GM19467 (cell line): ENCODE measurements around the gene BAHD1.

Source experiments
- ATAC-seq: cut with Tn5 transposase; IDR thresholded peaks from one replicate; pipeline ENCODE4 v1.9.1; 2021; ENCODE audit warnings: mild to moderate bottlenecking, moderate library complexity; ENCODE audit not compliant: unreplicated experiment

BAHD1 gene

GRCh38 chr15:40421246-40422157 is 19.3 kb upstream of the BAHD1 start:
- peak; percentile 73 for ATAC-seq

DNA sequence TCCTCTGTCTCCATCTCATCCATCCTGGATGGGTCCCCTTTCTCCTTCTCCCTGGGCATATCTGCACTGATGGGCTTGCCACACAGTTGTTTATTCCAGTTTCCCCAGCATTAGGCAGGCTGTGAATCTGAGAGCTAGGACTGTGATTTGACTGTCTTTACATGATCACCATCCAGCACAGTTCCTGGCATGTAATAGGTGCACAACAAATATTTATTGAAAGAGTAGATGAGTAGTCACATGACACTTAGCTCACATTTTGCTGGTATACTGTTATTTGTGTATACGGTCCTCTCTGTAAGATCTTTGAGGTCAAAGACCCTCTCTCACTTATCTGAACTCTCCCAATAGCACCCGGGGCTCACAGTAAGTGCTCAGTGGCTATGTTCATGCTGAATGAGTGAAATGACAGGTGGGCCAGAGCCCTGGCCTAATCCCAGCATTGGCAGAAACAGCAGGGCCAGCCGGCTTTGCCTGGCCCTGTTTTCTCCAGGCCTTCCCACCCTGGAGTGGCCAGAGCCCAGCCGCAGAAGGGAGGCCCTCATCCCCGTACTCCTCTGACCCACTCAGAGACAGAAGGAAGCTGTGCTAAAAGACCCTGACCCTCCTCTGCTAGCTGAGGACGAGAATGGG is 16.2 kb upstream of the BAHD1 start:
- no peak for ATAC-seq

DNA sequence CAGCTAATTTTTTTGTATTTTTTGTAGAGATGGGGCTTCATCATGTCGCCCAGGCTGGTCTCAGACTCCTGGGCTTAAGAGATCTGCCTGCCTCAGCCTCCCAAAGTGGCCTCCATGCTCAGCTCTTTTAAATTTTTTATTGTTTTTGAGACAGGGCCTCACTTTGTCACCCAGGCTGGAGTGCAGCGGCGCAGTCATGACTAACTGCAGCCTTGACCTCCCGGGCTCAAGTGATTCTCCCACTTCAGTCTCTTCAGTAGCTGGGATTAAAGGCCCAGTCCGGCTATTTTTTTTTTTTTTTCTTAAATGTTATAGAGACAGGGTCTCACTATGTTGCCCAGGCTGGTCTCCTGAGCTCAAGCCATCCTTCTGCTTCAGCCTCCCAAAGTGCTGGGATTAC is 15.1 kb upstream of the BAHD1 start:
- ATAC-seq, result no peak

DNA sequence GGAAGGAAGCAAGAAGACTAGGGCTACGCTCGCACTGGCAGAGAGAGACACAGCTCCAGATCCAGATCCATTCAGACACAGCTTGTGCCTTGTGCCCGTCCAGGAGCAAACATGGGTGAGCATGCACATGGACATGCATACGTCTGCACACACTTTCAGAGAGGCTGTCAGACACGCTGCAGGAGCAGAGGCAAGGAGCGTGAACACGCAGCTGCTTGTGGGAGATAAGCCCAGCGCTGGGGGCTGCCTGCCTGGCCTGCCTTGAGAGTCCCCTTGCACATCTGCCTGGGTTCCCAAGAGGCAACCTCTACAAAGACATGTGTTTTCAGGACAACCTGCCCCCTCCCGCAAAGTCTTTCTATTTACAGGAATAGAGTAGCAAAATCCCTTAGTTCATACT is 13.6 kb upstream of the BAHD1 start:
- ATAC-seq, result no peak

DNA sequence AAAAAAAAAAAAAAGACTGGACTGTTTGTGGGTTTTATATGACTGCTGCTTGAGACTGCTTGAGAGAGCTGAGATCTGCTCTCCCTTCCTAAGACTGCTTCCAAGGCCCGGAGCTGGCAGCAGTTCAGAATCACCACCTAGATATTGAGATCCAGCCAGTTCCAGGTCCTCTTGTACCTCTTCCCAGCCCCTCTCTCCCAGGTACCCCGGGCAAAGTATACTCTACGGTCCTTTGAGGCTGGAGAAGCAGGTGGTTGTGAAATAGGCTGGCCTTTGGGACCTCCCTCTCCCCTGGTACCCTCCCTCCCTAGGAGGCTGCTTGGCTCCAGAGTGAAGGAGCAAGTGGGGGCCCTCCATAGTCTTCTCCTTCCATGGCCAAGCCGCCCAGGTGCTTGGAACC is 12.6 kb upstream of the BAHD1 start:
- ATAC-seq, result no peak

- ATAC-seq, result no peak
Measured at GRCh38 chr15:40429068-40429710, 11.6 kb upstream of the BAHD1 start.

GRCh38 chr15:40430271-40430805 is 10.4 kb upstream of the BAHD1 start:
- ATAC-seq, result no peak

DNA sequence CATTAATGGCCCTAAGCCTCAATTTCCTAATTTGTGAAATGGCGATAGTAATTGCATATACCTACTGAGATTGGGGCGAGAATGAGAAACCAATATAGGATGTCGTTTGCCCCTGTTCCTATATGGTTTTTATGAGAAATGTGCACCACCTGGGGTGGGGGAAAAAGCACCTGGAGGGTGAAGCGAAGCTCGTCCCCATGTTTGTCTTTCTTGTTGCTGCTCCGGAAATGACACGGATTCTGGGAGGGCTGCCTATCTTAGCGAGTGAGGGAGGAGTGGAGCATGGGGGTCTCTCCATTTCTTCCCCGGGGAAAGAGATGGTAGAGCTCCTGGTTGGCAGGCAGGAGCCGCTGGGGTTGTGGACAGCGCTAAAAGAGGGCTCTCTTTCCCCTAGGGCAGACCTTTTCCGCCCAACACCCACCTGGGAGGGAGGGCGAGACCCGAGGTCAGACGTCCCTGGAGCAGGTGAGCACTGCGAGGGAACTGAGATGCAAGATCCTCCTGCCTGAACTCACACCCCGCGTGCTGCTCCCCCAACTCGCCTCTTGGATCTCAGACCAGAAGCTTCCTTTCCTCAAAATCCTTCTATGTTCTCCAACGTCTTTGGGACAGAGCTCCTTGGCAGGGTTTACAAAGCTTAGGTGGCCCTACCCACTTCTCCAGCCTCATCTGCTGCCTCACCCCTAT is 5.6 kb upstream of the BAHD1 start:
- no peak for ATAC-seq

DNA sequence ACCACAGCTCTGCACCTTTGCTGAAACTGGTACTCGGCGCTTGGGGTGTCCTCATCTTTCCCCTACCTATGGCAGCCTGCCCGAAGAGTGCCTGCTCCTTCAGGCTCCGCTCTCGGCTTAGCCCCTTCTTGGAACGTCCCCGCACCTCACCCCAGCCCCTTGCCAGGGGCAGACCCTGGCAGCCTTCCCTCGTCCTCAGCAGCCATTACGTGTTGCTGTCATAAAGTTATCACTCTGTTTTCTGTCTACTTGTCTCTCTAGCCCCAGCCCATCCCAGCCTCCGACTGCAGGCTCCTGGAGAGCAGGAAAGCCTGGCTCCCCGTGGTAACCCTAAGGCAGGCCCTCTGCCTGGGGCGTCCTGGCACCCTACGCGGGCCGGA is 5.1 kb upstream of the BAHD1 start:
- no peak for ATAC-seq

DNA sequence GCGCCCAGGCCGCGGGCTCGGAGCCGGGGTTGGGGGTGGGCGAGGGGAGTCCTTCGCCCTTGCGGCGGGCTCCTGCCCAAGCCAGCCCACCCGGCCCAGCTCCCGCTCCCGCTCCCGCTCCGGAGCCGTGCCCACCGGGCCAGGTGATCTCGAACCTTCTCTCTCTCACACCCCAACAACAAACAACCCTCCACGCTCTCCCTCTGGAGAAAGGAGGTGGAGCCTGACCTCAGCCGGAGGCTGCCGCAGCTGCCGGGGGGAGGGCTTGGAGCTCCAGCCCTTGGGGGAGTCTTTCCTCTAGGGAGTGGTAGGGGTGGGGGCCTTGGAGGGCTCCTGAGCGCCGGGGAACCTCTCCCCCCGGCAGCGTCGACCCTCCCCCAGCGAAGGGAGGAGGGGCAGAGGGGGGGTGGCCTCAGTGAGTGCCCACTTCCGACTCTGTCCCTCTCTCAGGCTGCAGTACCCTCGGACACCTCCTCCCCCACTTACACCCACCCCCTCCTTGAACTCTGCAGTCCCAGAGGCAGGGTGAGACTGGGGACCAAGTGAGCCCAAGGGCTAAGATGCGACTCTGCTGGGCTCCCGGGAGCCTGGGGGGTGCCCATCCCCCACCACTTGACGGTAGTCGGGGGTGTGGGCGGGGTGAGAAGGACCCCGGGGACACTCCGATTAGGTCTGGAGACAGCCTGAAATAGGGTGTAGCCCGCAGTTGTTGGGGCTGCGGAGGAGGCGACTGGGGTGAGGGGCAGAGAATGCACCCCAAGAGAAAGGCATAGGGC is 4.4 kb upstream of the BAHD1 start:
- ATAC-seq, result no peak

DNA sequence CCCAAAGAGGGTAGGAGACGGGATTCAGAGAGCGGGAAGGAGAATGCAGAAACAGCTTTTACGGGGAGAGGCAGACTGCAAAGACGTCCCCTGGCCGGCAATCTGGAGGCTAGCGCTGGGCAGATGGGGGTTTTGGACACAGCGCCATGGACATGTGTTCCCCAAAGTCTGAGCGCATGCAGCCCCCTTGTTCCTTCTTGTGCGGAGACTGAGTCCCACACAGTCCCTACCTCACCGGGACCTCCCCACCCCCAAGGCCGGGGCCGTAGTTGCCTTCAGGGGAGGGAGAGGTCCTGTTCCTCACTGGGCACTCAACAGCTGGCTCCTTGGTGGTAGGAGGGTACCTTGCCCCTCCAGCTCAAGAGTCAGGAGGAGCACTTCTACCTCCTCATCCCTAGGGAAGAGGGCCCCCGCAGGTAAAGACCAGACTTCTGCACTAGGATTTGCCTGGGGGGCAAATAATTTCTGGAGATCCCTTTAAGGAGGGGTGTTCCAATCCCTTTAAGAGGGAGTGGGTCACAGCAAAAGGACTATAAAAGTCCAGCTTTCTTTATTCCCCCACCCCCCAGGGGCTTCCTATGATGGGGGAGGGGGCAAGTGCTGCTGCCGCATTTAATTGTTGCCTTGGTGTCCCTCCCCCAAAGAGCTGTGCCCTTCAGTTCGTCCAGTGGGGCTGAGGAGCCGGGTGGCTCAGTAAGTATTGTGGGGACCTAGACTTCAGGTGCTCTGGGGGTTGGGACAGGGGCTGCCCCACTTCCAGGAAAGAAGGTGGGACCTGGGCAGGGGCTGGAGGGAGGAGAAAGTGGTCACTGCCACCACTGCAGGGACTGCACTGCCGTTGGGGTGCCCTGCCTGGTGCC is 3.6 kb upstream of the BAHD1 start:
- ATAC-seq, result no peak

DNA sequence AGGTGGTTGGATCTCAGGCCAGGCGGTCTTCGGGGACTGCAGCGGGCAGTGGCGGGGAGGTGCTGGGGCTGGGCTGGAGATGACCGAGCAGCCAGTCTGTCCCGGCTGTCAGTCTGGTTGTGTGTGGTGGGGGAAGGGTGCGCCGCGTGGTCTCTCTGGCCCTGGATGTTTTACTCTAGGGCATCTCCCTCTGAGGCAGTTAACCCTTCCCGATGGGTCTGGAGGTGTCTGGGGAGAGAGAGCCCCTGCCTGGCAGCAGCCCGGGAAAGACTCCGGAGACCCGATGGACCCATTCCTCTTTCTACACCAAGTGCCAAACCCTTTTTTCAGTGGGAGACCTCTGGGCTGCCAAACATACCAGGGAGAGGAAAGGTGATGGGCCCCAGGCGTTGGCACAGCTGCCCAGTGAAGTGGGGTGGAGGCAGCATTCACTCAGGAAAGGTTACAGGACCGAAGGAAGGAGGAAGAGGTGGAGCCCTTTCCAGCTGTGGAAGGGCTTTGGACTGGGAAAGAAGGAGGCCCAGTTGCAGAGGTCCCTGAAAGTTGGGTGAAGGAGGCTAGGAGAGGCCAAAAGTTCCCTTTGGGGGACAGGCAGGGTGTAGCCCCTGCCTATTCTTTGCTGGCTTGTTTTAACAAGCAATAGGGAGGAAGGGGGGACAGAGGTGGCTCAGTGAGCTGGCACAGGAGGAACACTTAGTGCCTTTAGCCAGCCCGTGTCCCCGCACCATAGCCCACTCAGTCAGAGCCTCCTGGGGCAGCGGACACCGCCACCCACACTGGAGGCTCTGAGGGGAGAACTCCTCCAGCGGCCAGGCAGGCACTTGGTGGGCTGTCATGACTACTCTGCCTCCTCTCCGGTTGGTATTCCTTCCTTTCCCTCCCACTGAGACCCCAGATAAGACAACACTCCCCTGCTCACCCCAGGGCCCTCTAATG is 2.7 kb upstream of the BAHD1 start:
- no peak for ATAC-seq

DNA sequence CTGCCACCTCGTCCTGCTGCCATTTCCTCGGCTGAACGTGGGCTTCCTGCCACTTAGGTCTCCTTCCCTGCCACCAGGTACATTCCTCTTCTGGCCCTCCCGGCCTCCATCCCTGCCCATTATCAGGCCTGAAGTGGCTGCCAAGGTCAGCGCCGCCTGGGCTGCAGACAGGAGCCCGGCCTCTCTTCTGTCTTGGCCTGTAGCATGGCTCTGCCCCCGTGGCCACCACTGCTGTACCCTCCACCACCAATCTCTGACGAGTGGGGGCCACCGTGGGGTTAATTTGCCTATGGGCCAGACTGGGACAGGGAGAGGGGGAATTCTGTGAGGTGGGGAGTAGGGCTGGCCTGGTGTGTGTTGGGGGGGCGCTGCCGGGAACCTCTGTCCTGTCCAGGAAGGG is 2.0 kb upstream of the BAHD1 start:
- no peak for ATAC-seq

DNA sequence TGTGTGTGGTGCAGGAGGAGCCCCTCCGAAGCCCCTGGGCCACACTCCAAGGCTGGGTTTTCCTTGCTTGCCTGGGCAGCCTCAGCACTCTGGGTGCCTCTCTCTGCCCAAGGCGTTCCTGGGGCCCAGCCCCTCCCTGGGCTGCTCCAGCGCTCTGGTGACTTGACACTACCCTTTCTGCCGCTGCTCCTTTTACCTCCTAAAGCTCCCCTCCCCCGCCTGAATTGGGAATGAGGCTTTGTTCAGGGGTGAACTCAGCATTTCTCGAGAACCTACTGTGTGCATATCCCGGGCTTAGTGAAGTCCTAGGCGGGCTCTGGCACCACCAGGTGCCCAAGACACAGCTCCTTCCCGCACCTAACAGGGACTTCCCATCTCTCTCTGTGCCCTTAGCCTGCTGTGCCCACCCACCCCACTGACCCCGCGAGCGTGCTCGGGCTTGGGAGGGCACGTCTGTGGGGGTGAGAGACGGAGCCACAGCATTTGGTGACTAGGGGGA is 1.2 kb upstream of the BAHD1 start:
- ATAC-seq, result no peak

- ATAC-seq, result no peak
Measured at GRCh38 chr15:40439960-40440742, 602 bp upstream of the BAHD1 start.

GRCh38 chr15:40441565-40442531 is 1.1 kb downstream of the BAHD1 start:
- no peak for ATAC-seq
